Naive thymus-derived CD8-positive, alpha-beta T cell (primary cell): ENCODE results near the gene SHB. TPM values are rescaled to one million over a fixed set of nuclear protein-coding genes. Genes with fewer than 3 reads are reported as not detected.
A peak's percentile ranks its signal among the peaks of the same experiment; 100 is the strongest.

Experiments used
- ATAC-seq, 2 donors: fragments of 150-1000 bp; cut with Tn5 transposase in 1 of 2; sonication (Bioruptor Pico), chemical (Tn5 transposase) in 1 of 2; 1 replicate in 1 of 2; 2 replicates in 1 of 2; pipeline ENCODE4 v1.10.0; 2021; ENCODE audit warnings: mild to moderate bottlenecking in 2 of 2, moderate library complexity in 2 of 2
- POLR2A ChIA-PET: fragments of 350-600 bp; sonication (Branson Sonifier 250); formaldehyde crosslinking; loops from one replicate; lab custom pipeline; 2021; ENCODE audit warnings: antibody characterized with exemption; lab: Charles Lee
- DNase-seq, 10 donors: peaks; one replicate each; pipeline versions ENCODE4 v3.0.0 to v3.0.0-alpha.2; 2020 to 2022
- H3K27ac Mint-ChIP-seq, 10 donors: one replicate each; pipeline ENCODE4 v1.8.0; 2020 to 2022; ENCODE audit warnings: mild to moderate bottlenecking in 10 of 10, mixed read lengths in 10 of 10, moderate library complexity in 4 of 10, inconsistent platforms in 1 of 10
- H3K27me3 Mint-ChIP-seq, 5 donors: one replicate each; pipeline ENCODE4 v1.8.0; 2021 to 2022; ENCODE audit warnings: mixed read lengths in 5 of 5
- H3K36me3 Mint-ChIP-seq, 3 donors: one replicate each; pipeline ENCODE4 v1.8.0; 2020 to 2022; ENCODE audit warnings: mixed read lengths in 3 of 3, mild to moderate bottlenecking in 2 of 3, inconsistent platforms in 1 of 3
- H3K4me1 Mint-ChIP-seq, 4 donors: one replicate each; pipeline ENCODE4 v1.8.0; 2021 to 2022; ENCODE audit warnings: mixed read lengths in 4 of 4
- H3K4me3 Mint-ChIP-seq, 10 donors: one replicate each; pipeline ENCODE4 v1.8.0; 2020 to 2022; ENCODE audit warnings: mild to moderate bottlenecking in 10 of 10, mixed read lengths in 10 of 10, moderate library complexity in 6 of 10, inconsistent platforms in 1 of 10
- H3K9me3 Mint-ChIP-seq, 9 donors: one replicate each; pipeline ENCODE4 v1.8.0; 2020 to 2022; ENCODE audit warnings: mixed read lengths in 9 of 9, mild to moderate bottlenecking in 3 of 9, inconsistent platforms in 1 of 9, moderate library complexity in 1 of 9
- polyA plus RNA-seq, 3 donors: library from polyadenylated mRNA; unstranded; fragments of 300-500 nt; fragmentation: Illumina TruSeq; gene quantifications; one replicate each; pipeline ENCODE4 v1.2.3, GENCODE V29; 2021
- total RNA-seq, 8 experiments: library from RNA in 2 of 8; stranded (reverse) in 2 of 8; gene quantifications; one replicate each; pipeline ENCODE4 v1.2.3 and lab custom pipeline; 2021 to 2026

Gene SHB
- total and polyA plus RNA-seq, 5 experiments from 2014 or later, result 0.20 to 1.2 (median 0.54) TPM

- H3K4me1 Mint-ChIP-seq, result no peaks in the 10 kb centered on the region
- ATAC-seq (no peak), DNase-seq (no peak)
- H3K4me3 Mint-ChIP-seq, result no peak overlapping the region
- H3K36me3 Mint-ChIP-seq, result no peaks in the 10 kb centered on the region
- no peaks in the 10 kb centered on the region for H3K9me3 Mint-ChIP-seq
- peaks cover 2 to 23% (median 8%) of the 10 kb centered on the region in 5 donors for H3K27me3 Mint-ChIP-seq
- POLR2A ChIA-PET, result no interaction called here
- H3K27ac Mint-ChIP-seq, result no peak overlapping the region
These were observed 27.3 kb upstream of the SHB start for GRCh38 chr9:38096238-38096805.

GRCh38 chr9:38094165-38094564 is 25.1 kb upstream of the SHB start:
- peaks cover 1 to 17% (median 2%) of the 10 kb centered on the region in 5 donors for H3K27me3 Mint-ChIP-seq
- DNase-seq (no peak), ATAC-seq (no peak)
- POLR2A ChIA-PET, result no interaction called here
- no peaks in the 10 kb centered on the region for H3K9me3 Mint-ChIP-seq
- H3K4me1 Mint-ChIP-seq, result no peaks in the 10 kb centered on the region
- no peak overlapping the region for H3K4me3 Mint-ChIP-seq
- H3K36me3 Mint-ChIP-seq, result no peaks in the 10 kb centered on the region
- no peak overlapping the region for H3K27ac Mint-ChIP-seq

- Mint-ChIP-seq H3K27ac (no peak overlapping the region), H3K36me3 (no peaks in the 10 kb centered on the region), H3K9me3 (no peaks in the 10 kb centered on the region), H3K4me1 (peaks cover 0 to 2% (median 2%) of the 10 kb centered on the region in 4 donors), H3K4me3 (no peak overlapping the region), H3K27me3 (peaks cover 0 to 12% (median 5%) of the 10 kb centered on the region in 5 donors)
- POLR2A ChIA-PET, result no interaction called here
- no peak for DNase-seq
- no peak for ATAC-seq
These were observed 23.6 kb upstream of the SHB start for GRCh38 chr9:38092656-38093055.

DNA sequence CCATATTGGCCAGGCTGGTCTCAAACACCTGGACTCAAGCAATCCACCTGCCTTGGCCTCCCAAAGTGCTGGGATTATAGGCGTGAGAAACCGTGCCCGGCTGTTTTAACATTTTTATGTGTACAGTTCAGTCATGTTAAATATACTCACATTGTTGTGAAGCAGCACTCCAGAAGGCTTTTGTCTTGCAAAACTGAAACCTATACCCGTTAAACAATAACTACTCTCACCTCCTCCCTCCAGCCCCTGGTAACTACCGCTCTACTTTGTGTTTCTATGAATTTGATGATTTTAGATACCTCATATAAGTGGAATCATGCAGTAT is 23.1 kb upstream of the SHB start:
- Mint-ChIP-seq H3K4me3 (no peak overlapping the region), H3K27me3 (peaks cover 0 to 12% (median 5%) of the 10 kb centered on the region in 5 donors), H3K9me3 (no peaks in the 10 kb centered on the region), H3K36me3 (no peaks in the 10 kb centered on the region), H3K4me1 (peaks cover 0 to 2% (median 2%) of the 10 kb centered on the region in 4 donors), H3K27ac (no peak overlapping the region)
- POLR2A ChIA-PET, result no interaction called here
- ATAC-seq (no peak), DNase-seq (no peak)

DNA sequence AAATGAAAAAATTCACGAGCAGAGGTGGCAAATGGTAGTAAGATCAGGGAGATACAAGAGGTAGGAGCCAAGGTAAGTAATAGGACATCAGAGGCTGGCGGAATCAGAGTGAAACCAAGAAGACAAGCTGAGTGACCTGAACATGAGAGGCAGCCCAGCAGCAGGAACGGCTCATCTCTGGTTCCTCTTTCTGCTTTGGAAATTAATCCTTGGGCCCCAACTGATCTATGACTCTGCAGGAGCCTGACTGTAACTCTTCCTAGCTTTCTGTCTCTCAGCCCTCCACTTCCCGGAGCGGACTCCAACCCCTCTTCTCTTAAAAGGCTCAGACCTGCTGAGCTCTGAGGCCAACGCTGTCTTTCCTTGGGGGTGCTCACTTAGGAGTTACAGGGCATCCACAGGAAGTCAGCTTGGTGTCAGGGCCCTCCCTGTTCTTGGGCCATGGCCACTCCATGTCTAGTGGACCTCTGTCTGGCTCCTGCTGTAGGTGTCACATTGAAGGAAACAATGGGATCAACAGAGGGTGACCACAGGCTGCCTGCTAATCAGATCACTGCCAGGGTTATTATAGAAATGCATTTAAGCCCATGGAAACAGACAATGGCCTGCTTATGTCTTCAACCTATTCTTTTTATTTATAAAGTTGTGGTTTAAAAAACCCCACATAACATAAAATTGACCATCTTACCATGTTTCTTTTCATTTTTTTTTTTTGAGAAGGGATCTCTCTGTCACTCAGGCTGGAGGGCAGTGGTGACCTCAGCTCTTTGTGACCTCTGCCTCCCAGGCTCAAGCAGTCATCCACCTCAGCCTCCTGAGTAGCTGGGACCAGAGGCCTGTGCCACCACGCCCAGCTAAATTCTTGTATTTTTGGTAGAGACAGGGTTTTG is 22.5 kb upstream of the SHB start:
- Mint-ChIP-seq H3K4me1 (peaks cover 0 to 2% (median 2%) of the 10 kb centered on the region in 4 donors), H3K27ac (peak overlapping the region in 1 of 10 donors; percentile 62), H3K36me3 (no peaks in the 10 kb centered on the region), H3K27me3 (peaks cover 0 to 10% (median 5%) of the 10 kb centered on the region in 5 donors), H3K4me3 (no peak overlapping the region), H3K9me3 (no peaks in the 10 kb centered on the region)
- DNase-seq (no peak), ATAC-seq (no peak)
- POLR2A ChIA-PET, result no interaction called here

GRCh38 chr9:38090170-38090569 is 21.1 kb upstream of the SHB start:
- Mint-ChIP-seq H3K27me3 (peaks cover 0 to 12% (median 3%) of the 10 kb centered on the region in 5 donors), H3K4me1 (peaks cover 0 to 2% (median 2%) of the 10 kb centered on the region in 4 donors), H3K9me3 (no peaks in the 10 kb centered on the region), H3K36me3 (no peaks in the 10 kb centered on the region), H3K27ac (no peak overlapping the region), H3K4me3 (no peak overlapping the region)
- no peak for DNase-seq
- POLR2A ChIA-PET, result no interaction called here
- ATAC-seq, result no peak

DNA sequence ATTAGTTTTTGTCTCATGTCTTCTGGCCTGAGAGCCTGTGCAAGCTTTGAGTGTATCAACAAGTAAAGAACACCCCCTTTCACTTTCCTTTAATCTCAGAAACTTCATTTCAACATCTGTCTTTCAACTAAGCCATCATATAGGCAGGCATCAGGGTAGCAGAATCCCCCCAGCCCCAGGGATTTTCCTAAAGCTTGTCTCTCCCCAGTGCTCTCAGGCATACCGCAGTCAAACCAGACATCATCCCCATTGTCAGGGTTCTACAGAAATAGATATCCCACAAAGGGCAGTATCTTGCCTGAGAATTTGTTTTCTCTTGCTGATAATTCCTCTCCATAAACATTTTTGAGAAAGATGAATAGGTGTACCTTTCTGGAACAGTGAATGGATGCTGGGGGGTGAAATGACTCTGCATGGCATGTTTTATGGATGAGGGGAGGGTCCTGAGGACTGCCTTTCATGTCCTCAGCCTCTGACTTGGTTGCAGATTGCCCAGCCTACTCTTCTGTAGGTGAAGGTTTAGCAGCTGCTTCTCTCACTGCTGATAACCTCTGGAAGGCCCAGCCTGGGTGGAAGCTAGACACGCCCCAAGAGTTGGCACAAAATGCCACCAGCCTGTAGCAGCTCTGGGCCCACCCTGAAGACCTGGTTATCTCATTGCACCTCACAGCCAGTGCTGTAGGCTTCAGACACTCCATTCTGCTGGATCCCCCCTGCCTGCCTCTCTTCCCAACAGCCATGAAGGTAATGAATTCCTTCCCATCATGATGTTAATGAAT is 20.5 kb upstream of the SHB start:
- Mint-ChIP-seq H3K27me3 (peaks cover 0 to 13% (median 3%) of the 10 kb centered on the region in 5 donors), H3K36me3 (no peaks in the 10 kb centered on the region), H3K27ac (no peak overlapping the region), H3K9me3 (no peaks in the 10 kb centered on the region), H3K4me3 (no peak overlapping the region), H3K4me1 (peaks cover 0 to 2% (median 2%) of the 10 kb centered on the region in 4 donors)
- DNase-seq (no peak), ATAC-seq (no peak)
- POLR2A ChIA-PET, result interaction anchor here (1.2 kb wide), 1 partner anchor 185 kb away, joined by 3 read pairs; no protein-coding TSS in a partner anchor

DNA sequence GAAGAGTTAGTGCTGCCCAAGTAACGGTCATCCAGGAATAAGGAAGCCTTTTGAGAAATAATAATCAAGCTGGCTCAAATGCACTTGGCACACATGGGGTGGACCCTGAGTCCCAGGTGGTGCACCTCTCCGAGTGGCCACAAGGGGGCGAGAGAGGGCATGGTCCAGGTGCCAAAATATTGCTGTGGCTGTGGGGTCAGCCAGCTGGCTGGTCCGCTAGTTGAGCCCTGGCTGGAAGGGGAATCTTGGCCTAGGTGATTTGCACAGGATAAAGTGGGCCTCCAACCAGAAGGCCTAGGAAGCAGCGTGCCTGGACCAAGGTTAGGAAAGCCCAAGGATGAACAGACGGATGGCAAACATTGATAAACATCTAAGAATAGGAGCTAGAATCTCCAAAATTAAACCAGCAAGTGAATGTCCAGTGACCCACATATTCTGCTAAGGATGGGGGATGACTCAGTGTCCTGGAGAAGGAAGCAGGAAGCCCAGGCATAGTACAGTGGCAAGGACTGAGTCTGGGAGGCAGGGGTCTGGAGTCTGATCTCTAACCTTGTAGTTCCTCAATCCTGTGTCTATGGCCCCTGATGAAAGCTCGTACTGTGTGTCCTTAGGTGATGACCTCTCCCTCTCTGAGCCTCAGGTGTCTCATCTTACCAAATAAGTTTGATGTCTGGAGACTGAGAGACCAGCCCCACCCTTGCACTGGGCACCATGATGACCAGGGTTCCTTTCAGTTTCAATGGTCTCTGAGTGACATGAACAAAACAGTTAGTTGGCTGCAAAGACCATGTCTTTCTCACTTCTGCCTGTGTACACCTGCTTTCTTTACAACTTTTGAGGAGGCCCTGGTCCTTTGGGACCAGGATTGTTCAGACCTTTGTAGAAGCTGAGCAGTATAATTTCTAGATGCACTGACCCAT is 19.2 kb upstream of the SHB start:
- Mint-ChIP-seq H3K4me3 (no peak overlapping the region), H3K27me3 (peaks cover 0 to 13% (median 3%) of the 10 kb centered on the region in 5 donors), H3K36me3 (no peaks in the 10 kb centered on the region), H3K9me3 (no peaks in the 10 kb centered on the region), H3K27ac (peak overlapping the region in 1 of 10 donors; percentile 0), H3K4me1 (peaks cover 0 to 2% (median 2%) of the 10 kb centered on the region in 4 donors)
- POLR2A ChIA-PET, result interaction anchor here (1.2 to 2.1 kb wide), 2 partner anchors 18 to 184 kb away, joined by 3 to 7 read pairs; no protein-coding TSS in a partner anchor
- DNase-seq (peak; percentile 32 to 83 (median 62)), ATAC-seq (peak; percentile 65)

DNA sequence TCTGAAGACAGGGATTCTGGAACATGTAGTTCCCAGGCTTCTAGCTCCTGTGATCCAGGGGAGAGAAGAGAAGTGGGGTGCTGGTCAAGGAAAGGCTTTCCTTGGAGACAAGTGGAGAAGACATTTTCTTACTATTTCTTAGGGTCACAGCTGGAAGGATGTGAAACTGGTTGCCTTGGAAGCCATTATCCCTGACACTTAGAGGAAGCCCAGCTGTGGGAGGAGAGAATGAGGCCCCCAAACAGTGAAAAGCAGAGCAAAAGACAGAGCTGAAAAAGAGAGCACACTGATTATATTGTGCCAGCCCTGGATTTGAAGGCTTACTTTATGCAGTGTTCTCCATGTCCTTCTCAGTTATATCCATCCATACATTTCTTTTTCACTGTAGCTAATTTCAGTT is 17.5 kb upstream of the SHB start:
- Mint-ChIP-seq H3K4me3 (no peak overlapping the region), H3K27me3 (peaks cover 0 to 8% (median 3%) of the 10 kb centered on the region in 5 donors), H3K9me3 (no peaks in the 10 kb centered on the region), H3K36me3 (no peaks in the 10 kb centered on the region), H3K27ac (peak overlapping the region in 1 of 10 donors; percentile 67), H3K4me1 (peaks cover 0 to 2% (median 2%) of the 10 kb centered on the region in 4 donors)
- POLR2A ChIA-PET, result interaction anchor here (0.7 to 2.1 kb wide), 2 partner anchors 16 to 115 kb away, joined by 5 to 7 read pairs; no protein-coding TSS in a partner anchor
- ATAC-seq (no peak), DNase-seq (no peak)

DNA sequence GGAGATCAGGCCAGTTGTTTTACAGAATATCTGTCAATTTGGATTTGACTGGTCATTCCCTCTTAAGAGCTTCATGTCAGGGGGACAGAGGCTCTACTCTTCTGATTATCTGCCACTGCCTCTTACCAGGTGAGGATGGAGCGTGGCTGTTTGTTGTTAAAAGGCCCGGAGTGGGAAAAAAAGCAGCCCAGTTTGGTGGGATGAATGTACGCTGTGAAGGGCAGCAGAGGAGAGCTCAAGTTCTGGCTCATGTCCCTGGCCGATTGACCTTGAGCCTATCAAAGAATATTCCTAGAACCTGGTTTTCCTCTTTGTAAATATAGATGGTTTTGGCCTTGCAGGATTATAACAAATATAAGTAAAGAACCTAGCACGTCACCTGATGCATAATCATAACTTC is 16.3 kb upstream of the SHB start:
- H3K4me3 Mint-ChIP-seq, result no peak overlapping the region
- no peak for DNase-seq
- H3K9me3 Mint-ChIP-seq, result no peaks in the 10 kb centered on the region
- peaks cover 0 to 8% (median 3%) of the 10 kb centered on the region in 5 donors for H3K27me3 Mint-ChIP-seq
- peaks cover 0 to 2% (median 2%) of the 10 kb centered on the region in 4 donors for H3K4me1 Mint-ChIP-seq
- POLR2A ChIA-PET, result no interaction called here
- ATAC-seq, result no peak
- H3K27ac Mint-ChIP-seq, result no peak overlapping the region
- no peaks in the 10 kb centered on the region for H3K36me3 Mint-ChIP-seq

- Mint-ChIP-seq H3K4me1 (peaks cover 0 to 2% (median 2%) of the 10 kb centered on the region in 4 donors), H3K36me3 (no peaks in the 10 kb centered on the region), H3K9me3 (no peaks in the 10 kb centered on the region), H3K27ac (no peak overlapping the region), H3K27me3 (peaks cover 7 to 12% (median 9%) of the 10 kb centered on the region in 5 donors), H3K4me3 (no peak overlapping the region)
- ATAC-seq (no peak), DNase-seq (no peak)
- POLR2A ChIA-PET, result no interaction called here
These were observed 15.5 kb upstream of the SHB start for GRCh38 chr9:38084556-38084880.
